Measurements from ENCODE around the gene RSPO4.

The RSPO4 gene

GRCh38 chr20:967796-968742 is 34.0 kb downstream of the RSPO4 start:
- no peak for DNase-seq

GRCh38 chr20:965956-966355 is 36.2 kb downstream of the RSPO4 start:
- no peak for DNase-seq

- DNase-seq = no peak
These were observed 38.3 kb downstream of the RSPO4 start for GRCh38 chr20:963795-964194.

DNA sequence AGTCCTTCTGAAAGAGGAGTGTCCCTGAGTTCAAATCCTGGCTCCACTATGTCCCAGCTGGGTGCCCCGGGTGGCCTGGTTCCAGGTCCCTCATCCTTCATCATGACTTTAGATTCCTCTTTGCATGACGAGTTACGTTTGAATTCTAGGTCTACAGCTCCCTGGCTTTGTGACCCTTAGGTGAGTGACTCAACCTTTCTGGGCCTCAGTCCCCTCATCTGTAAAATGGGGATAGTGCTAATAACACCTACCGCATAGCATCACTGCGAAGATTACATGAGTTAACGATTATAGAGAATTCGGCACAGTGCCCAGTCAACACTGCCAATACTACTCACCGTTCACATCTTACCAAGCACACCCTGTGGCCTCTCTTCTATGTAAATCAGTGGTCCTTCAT is 39.4 kb downstream of the RSPO4 start:
- no peak for DNase-seq

DNA sequence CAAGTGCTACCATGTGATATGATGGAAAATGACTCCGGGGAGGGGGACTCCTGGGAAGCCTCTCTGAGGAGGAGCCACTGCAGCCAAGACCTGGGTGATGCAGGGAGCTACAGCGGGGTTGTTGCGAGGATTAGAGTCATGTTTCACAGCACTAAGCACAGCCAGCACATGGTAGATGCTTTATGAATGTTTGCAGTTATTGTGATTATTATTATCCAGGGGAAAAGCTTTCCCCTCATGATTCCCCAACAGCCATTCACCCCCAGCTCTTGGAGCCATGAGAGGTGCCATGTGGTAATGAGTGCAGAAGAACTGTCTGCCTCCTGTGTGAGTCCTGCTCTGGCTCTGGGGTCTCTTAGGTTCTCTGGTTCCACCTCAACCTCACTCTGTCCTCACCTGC is 39.9 kb downstream of the RSPO4 start:
- no peak for DNase-seq

GRCh38 chr20:961768-962167 is 40.3 kb downstream of the RSPO4 start:
- no peak for DNase-seq

- DNase-seq = no peak
These were observed 42.0 kb downstream of the RSPO4 start for GRCh38 chr20:959996-960615.

DNA sequence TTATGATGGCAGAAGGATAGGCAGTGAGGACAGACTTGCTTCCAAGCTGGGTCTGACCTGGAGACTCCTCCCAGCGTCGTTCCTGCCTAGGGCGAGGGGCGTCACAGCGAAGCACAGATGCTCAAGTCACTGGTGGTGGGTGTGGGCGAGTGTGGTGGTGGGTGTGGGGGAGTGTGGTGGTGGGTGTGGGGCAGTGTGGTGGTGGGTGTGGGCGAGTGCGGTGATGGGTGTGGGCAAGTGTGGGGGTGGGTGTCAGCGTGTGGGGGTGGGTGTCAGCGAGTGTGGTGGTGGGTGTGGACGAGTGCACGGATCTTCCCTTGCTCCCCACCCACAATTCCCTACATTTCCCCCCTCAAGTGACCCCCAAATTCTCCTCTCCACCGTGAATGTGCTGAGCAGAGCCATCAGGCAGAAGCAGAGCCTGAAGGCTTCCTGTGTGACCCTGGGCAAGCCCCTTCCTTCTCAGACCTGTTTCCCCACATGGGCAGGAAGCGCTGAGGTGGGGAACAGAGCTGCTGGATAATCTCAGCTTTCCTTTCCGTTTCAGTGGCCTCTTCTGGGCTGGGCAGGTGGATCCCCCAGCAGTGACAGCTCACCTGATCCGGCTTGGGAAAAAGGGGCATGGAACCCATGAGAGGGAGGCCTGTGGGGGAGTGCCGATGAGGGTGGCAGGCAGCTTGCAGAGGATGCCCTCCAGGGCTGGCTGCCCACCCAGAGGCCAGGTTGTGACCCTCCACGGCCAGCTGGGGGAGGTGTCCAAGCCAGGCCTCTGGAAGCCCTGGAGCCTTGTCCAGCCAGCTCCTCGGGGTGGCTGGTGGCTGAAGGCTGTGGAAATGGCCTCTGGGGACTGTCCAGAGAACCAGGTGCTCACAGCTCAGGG is 42.9 kb downstream of the RSPO4 start:
- DNase-seq = no peak

GRCh38 chr20:957544-957943 is 44.6 kb downstream of the RSPO4 start:
- DNase-seq = no peak

- DNase-seq = peak; percentile 68
These were observed 45.7 kb downstream of the RSPO4 start for GRCh38 chr20:956330-956951.

DNA sequence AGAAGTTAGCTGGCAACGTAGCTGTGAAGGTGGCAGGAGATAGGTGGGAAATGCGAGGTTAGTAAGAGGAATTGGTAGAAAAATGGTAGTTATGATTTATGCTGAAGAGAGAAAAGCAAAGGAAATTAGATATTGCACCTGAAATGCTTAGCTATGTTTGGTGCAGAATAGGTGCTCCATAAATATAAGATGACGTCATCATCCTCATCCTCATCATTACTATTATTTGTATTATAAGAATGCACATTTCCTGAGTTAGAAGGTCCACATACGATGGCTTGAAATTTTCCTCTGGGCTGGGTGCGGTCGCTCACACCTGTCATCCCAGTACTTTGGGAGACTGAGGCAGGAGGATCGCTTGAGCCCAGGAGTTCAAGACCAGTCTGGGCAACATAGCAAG is 46.5 kb downstream of the RSPO4 start:
- no peak for DNase-seq

GRCh38 chr20:955111-955510 is 47.0 kb downstream of the RSPO4 start:
- no peak for DNase-seq

DNA sequence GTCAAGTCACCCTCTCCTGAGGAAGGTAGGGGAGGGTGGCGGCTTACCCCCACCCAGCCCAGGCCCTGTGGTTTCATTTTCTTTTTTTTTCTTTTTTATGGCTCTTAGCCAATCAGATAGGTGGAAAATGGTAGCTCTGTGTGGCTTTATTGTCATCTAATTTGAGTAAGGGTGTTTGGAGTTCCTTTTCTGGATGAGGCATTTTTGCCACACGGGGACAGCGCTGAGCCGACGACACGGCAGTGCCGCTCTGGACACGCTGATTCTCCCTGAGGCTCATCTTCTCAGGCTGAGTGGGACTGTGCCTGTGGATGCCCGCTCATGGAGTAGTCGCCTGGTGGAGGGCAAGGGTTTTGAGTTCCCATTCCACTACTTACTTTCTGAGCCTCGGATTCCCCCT is 48.4 kb downstream of the RSPO4 start:
- DNase-seq = no peak

GRCh38 chr20:952196-952795 is 49.8 kb downstream of the RSPO4 start:
- no peak for DNase-seq

DNA sequence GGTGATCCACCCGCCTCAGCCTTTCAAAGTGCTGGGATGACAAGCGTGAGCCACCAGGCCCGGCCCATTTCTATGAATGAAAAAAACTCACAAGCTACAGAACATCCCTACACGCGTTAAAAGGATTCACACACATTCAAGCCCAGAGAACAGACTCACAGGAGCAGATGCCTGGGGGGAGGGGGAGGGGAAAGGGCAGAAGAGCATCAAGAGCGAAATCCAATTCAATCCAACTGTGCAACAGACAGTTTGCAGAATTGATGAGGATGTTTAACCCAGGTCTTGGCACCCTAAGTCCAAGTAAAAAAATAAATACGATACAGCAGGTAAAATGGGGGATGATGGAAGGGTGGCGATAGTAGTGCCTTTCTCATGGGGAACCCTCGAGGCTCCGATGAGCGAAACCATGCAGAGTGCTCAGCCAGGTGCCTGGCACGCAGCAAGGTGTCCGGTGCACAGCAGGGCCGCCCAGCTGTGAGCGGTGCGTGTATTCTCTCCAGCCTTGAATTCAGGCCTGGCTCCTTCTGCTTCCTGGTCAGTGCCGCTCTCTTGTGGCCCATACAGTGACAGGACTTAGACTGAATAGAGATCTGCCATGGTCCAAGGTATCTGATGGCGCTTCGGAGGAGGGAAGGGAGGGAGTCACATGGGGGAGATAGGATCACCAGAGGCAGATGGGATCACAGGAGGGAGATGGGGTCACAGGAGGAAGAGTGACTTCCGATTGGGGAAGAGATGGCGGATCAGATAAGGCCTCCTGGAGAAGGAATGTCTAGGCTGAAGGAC is 50.5 kb downstream of the RSPO4 start:
- DNase-seq = no peak

- DNase-seq = no peak
These were observed 52.4 kb downstream of the RSPO4 start for GRCh38 chr20:949717-950116.

DNA sequence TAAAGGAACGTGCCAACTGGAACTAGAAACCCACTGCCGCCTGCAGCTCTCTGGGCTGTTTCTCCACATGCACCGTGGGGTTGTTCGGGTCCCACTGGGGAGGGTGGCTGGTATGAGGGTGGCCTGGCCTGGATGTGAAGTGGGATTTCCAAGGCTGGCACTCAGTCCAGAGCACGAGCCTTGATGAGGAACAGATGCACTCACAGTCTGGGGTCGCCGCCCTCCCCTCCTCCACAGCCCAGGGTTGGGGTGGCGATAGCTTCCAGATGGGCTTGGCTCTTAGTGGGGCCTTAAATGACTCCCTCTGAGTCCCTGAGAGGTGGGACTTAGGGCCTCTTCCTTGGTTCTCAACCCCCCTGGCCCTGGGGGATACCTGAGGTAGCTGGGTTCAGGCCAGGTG is 55.3 kb downstream of the RSPO4 start:
- DNase-seq = no peak

DNA sequence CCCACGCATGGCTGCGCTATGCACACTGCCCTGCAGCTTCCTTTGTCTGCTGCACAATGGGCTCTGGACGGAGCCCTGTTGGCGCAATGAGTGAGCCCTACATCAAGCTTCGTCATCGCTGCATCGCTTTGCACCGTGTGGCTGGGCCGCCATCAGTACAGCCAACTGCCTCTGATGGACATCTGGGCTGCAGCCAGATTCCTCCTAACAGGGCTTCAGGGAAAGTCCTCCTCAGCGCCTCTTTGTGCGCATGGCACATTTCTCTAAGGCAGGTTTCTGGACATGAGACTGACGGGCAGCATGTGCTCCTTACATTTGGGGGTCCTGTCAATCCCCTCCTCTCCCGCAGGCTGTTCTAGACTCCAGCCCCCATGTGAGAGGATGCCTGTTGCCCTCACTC is 56.3 kb downstream of the RSPO4 start:
- DNase-seq = no peak

DNA sequence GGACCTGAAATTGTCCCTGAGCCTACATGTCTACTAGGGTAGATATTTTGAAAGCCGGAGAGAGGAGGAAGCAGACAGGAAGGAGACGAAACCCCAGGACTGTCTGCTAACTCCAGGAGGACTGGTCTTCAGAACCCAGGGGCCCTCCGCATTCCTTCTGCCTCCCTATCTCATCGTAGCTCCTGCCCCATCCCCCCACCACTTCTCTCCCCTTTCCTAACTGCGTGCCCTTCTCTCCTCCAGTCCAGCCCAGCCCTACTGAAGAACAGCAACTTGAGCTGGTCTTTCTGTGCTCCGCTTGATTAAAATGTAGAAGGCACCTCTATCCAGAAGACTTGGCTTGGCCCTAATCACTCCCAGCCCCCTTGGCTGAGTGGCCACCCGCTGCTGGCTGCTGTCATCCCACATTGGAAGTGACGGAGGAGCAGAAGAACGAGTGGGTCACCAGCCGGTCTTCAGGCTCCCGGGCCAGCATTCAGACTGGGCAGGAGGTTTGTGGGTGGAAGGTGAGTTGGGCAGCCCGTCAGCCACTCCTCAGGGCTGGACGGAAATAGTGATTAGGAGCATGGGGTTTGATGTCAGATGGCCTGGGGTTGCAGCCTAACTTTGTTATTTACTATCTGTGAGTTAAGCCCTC is 57.2 kb downstream of the RSPO4 start:
- no peak for DNase-seq

GRCh38 chr20:944148-944547 is 58.0 kb downstream of the RSPO4 start:
- no peak for DNase-seq

GRCh38 chr20:942611-943010 is 59.5 kb downstream of the RSPO4 start:
- no peak for DNase-seq

All from T-helper 9 cell (primary cell).